DOHH2 (cell line): ENCODE measurements around the gene ZNF451.
"Not testable (repeated sequence)": the region's sequence is repeated elsewhere in the genome, so short reads cannot be mapped to it uniquely, and the experiment has no call there.

Experiments
- EZH2phosphoT487 ChIP-seq: fragments of 200-600 bp; sonication (generic); IDR thresholded peaks from 2 replicates; pipeline ENCODE4 v1.6.1; 2017; ENCODE audit warnings: borderline replicate concordance, mild to moderate bottlenecking, antibody characterized with exemption, low read length, moderate library complexity, mixed read lengths
- TF ChIP-seq, protein P1 (sequence below): fragments of 200-600 bp; sonication (generic); IDR thresholded peaks from one replicate; pipeline ENCODE4 v1.5.1; 2014; ENCODE audit warnings: antibody characterized with exemption, mild to moderate bottlenecking, low read depth, low read length; ENCODE audit not compliant: poor library complexity, severe bottlenecking

DNA sequence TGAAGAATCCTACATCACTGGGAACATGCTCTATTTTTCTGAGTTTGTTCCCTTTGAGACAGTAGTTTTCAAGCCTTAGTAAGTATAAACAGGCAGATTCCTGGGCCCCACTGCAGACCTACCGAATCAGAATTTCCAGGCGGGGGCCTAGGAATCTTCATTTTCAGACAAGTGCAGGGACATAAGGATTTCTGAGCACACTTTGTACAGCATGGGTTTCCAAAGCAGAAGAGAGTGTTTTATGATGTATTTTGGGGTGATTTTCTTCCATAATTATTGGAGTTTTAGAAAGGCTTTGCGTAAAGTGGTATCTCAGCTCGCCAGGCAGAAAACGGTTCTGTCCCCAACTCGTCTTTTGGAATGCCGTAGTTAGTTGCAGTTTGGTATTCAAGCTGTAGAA is 1.4 kb downstream of the ZNF451 start:
- TF ChIP-seq, protein P1, sequence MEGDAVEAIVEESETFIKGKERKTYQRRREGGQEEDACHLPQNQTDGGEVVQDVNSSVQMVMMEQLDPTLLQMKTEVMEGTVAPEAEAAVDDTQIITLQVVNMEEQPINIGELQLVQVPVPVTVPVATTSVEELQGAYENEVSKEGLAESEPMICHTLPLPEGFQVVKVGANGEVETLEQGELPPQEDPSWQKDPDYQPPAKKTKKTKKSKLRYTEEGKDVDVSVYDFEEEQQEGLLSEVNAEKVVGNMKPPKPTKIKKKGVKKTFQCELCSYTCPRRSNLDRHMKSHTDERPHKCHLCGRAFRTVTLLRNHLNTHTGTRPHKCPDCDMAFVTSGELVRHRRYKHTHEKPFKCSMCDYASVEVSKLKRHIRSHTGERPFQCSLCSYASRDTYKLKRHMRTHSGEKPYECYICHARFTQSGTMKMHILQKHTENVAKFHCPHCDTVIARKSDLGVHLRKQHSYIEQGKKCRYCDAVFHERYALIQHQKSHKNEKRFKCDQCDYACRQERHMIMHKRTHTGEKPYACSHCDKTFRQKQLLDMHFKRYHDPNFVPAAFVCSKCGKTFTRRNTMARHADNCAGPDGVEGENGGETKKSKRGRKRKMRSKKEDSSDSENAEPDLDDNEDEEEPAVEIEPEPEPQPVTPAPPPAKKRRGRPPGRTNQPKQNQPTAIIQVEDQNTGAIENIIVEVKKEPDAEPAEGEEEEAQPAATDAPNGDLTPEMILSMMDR: not testable (repeated sequence)
- TF ChIP-seq EZH2phosphoT487: not testable (repeated sequence)
